SK-N-MC (cell line): ENCODE results near the gene R3HCC1L.

Source experiments
- EZH2 ChIP-seq: fragments of 200-600 bp; sonication (generic); IDR thresholded peaks from one replicate; pipeline ENCODE4 v1.6.1; 2017; ENCODE audit warnings: antibody characterized with exemption
- FOXP2 ChIP-seq: optimal IDR thresholded peaks from 2 replicates; pipeline ENCODE3; 2011; ENCODE audit warnings: mild to moderate bottlenecking, moderate library complexity; ENCODE audit not compliant: insufficient read depth; ENCODE audit errors: extremely low read length, control extremely low read depth
- POLR2AphosphoS5 ChIP-seq: IDR thresholded peaks from 2 replicates; pipeline ENCODE4 v1.6.1; 2012; ENCODE audit warnings: mild to moderate bottlenecking, low read depth, low read length, borderline replicate concordance

- TF ChIP-seq POLR2AphosphoS5, result no peak
- no peak for TF ChIP-seq EZH2
- TF ChIP-seq FOXP2, result no peak
Observed at GRCh38 chr10:98172073-98172472, 37.6 kb downstream of the R3HCC1L start.
